HG02840 (cell line): Measurements from ENCODE around the gene DDAH1.

Source experiments
- ATAC-seq: cut with Tn5 transposase; IDR thresholded peaks from one replicate; pipeline ENCODE4 v1.9.1; 2021; ENCODE audit warnings: mild to moderate bottlenecking, moderate library complexity, moderate number of reproducible peaks; ENCODE audit not compliant: unreplicated experiment, low FRiP score

Gene DDAH1

GRCh38 chr1:85283475-85284199 lies 181.3 kb downstream of the DDAH1 start:
- ATAC-seq = no peak

GRCh38 chr1:85282424-85282823 lies 182.5 kb downstream of the DDAH1 start:
- ATAC-seq = no peak

GRCh38 chr1:85280636-85281035 lies 184.3 kb downstream of the DDAH1 start:
- ATAC-seq = no peak

GRCh38 chr1:85279458-85280080 lies 185.4 kb downstream of the DDAH1 start:
- no peak for ATAC-seq

- no peak for ATAC-seq
Observed at GRCh38 chr1:85278853-85279314, 186.1 kb downstream of the DDAH1 start.

GRCh38 chr1:85277802-85278201 lies 187.2 kb downstream of the DDAH1 start:
- ATAC-seq = no peak

- ATAC-seq = no peak
Observed at GRCh38 chr1:85276978-85277639, 187.8 kb downstream of the DDAH1 start.

GRCh38 chr1:85276215-85276977 lies 188.6 kb downstream of the DDAH1 start, which contains the start of gene BCL10:
Gene BCL10 (minus strand): TSS chr1:85276632. CDS start chr1:85276352, 280 bp downstream.
- peak; percentile 99 for ATAC-seq

GRCh38 chr1:85275701-85276214 lies 189.2 kb downstream of the DDAH1 start:
- ATAC-seq = no peak

- ATAC-seq = no peak
Observed at GRCh38 chr1:85274969-85275453, 189.9 kb downstream of the DDAH1 start.

GRCh38 chr1:85273397-85273796 lies 191.6 kb downstream of the DDAH1 start:
- ATAC-seq = no peak

- ATAC-seq = no peak
Observed at GRCh38 chr1:85268801-85269585, 196.0 kb downstream of the DDAH1 start.
